Uterus (tissue), 2 donors: ENCODE data around the gene SLC16A12.

ENCODE experiments used
- CTCF ChIP-seq, 4 experiments: fragments of 200-600 bp in 2 of 4; fragments of 450-650 bp in 2 of 4; sonication (generic) in 2 of 4; IDR thresholded peaks; one replicate each; pipeline ENCODE4 v1.5.1; 2016 to 2019; ENCODE audit warnings: antibody characterized with exemption in 4 of 4, mild to moderate bottlenecking in 2 of 4, moderate library complexity in 1 of 4
- POLR2A ChIP-seq, 2 donors: fragments of 450-650 bp; IDR thresholded peaks; one replicate each; pipeline ENCODE4 v1.6.1; 2016; ENCODE audit warnings: antibody characterized with exemption in 2 of 2, mild to moderate bottlenecking in 1 of 2, moderate library complexity in 1 of 2

DNA sequence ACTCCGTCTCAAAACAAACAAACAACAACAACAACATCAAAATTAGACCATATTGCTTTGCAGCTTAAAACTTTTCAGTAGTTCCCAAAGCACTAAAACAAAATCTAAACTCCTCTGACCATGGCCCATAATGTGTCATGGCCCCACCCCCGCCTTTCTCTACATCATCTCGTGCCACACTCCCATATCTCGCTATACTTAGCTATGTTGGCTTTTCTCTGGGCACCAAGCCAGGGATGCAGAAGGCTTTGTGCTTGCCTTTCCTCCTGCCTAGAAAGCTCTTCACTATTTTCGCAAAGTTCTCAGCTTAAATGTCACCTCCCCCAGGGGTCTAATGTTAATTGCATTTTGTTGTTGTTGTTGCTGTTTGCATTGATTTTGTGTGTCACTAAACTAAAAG, 15.1 kb upstream of the SLC16A12 start:
- no peak for TF ChIP-seq CTCF (IDR thresholded peaks at IDR 0.05)
- TF ChIP-seq POLR2A (IDR thresholded peaks at IDR 0.05) = no peak
